Trophoblast cell (in vitro differentiated cells and primary cell): ENCODE data around the gene COL16A1.

ENCODE experiments used
- DNase-seq, 2 donors: peaks; one replicate each; pipeline ENCODE4 v3.0.0-alpha.2; 2016
- H2AFZ ChIP-seq: 2 replicates; pipeline ENCODE4 v1.6.1; 2013; ENCODE audit warnings: low read length, moderate library complexity, mild to moderate bottlenecking; ENCODE audit not compliant: insufficient read depth, poor library complexity
- H2AK5ac ChIP-seq: 2 replicates; pipeline ENCODE4 v1.6.1; 2013; ENCODE audit warnings: mild to moderate bottlenecking, low read length
- H2BK120ac ChIP-seq: 2 replicates; pipeline ENCODE4 v1.6.1; 2013; ENCODE audit warnings: low read length, mild to moderate bottlenecking, moderate library complexity; ENCODE audit not compliant: insufficient read depth, poor library complexity
- H2BK12ac ChIP-seq: 2 replicates; pipeline ENCODE4 v1.6.1; 2013; ENCODE audit warnings: mild to moderate bottlenecking, low read length, moderate library complexity
- H2BK5ac ChIP-seq: 2 replicates; pipeline ENCODE4 v1.6.1; 2013; ENCODE audit warnings: low read length, low read depth, moderate library complexity, mild to moderate bottlenecking; ENCODE audit not compliant: poor library complexity
- H3K14ac ChIP-seq: 2 replicates; pipeline ENCODE4 v1.6.1; 2013; ENCODE audit warnings: mild to moderate bottlenecking, low read length
- H3K18ac ChIP-seq: 2 replicates; pipeline ENCODE4 v1.6.1; 2013; ENCODE audit warnings: mild to moderate bottlenecking, low read length
- H3K23ac ChIP-seq: 2 replicates; pipeline ENCODE4 v1.6.1; 2013; ENCODE audit warnings: low read length
- H3K27ac ChIP-seq: 2 replicates; pipeline ENCODE4 v1.5.1; 2013; ENCODE audit warnings: low read depth, mild to moderate bottlenecking, inconsistent platforms, low read length, moderate library complexity
- H3K27me3 ChIP-seq: 2 replicates; pipeline ENCODE4 v1.6.1; 2013; ENCODE audit warnings: inconsistent platforms, mild to moderate bottlenecking, low read length, moderate library complexity; ENCODE audit not compliant: insufficient read depth
- H3K36me3 ChIP-seq, 2 experiments: 1 replicate in 1 of 2; 2 replicates in 1 of 2; pipeline ENCODE4 v1.6.1; 2013; ENCODE audit warnings: low read length in 2 of 2, mild to moderate bottlenecking in 2 of 2, moderate library complexity in 1 of 2; ENCODE audit not compliant: insufficient read depth in 2 of 2, control insufficient read depth in 1 of 2
- H3K4ac ChIP-seq: 2 replicates; pipeline ENCODE4 v1.6.1; 2013; ENCODE audit warnings: low read depth, mild to moderate bottlenecking, low read length, moderate library complexity
- H3K4me1 ChIP-seq, 2 experiments: 1 replicate in 1 of 2; 2 replicates in 1 of 2; pipeline ENCODE4 v1.6.1; 2013; ENCODE audit warnings: low read length in 2 of 2, mild to moderate bottlenecking in 2 of 2, moderate library complexity in 1 of 2; ENCODE audit not compliant: insufficient read depth in 2 of 2, control insufficient read depth in 1 of 2
- H3K4me2 ChIP-seq: 2 replicates; pipeline ENCODE4 v1.6.1; 2013; ENCODE audit warnings: inconsistent platforms, mild to moderate bottlenecking, low read length, moderate library complexity
- H3K4me3 ChIP-seq: 2 replicates; pipeline ENCODE4 v1.5.1; 2013; ENCODE audit warnings: mild to moderate bottlenecking, low read depth, low read length, inconsistent platforms
- H3K79me1 ChIP-seq: one replicate; pipeline ENCODE4 v1.6.1; 2013; ENCODE audit warnings: low read length
- H3K79me2 ChIP-seq: 2 replicates; pipeline ENCODE4 v1.6.1; 2013; ENCODE audit warnings: low read length, mild to moderate bottlenecking; ENCODE audit not compliant: control insufficient read depth, insufficient read depth, poor library complexity
- H3K9ac ChIP-seq: 2 replicates; pipeline ENCODE4 v1.6.1; 2013; ENCODE audit warnings: mild to moderate bottlenecking, low read length
- H3K9me3 ChIP-seq: 2 replicates; pipeline ENCODE4 v1.6.1; 2013; ENCODE audit warnings: low read depth, mild to moderate bottlenecking, control low read depth, inconsistent platforms, low read length; ENCODE audit not compliant: insufficient read depth
- H4K12ac ChIP-seq: 2 replicates; pipeline ENCODE4 v1.6.1; 2013; ENCODE audit warnings: low read depth, mild to moderate bottlenecking, low read length, moderate library complexity
- H4K8ac ChIP-seq: 2 replicates; pipeline ENCODE4 v1.6.1; 2013; ENCODE audit warnings: low read depth, mild to moderate bottlenecking, low read length, moderate library complexity
- H4K91ac ChIP-seq: one replicate; pipeline ENCODE4 v1.6.1; 2013; ENCODE audit warnings: low read depth, mild to moderate bottlenecking, low read length, moderate library complexity
- WGBS: extraction: QIAGEN DNeasy Blood & Tissue Kit; methylation state at CpG from one replicate; pipeline ENCODE4 v1.1.7; 2013; ENCODE audit warnings: missing lambda C conversion rate; ENCODE audit not compliant: insufficient read length, insufficient coverage; ENCODE audit errors: extremely low coverage; 5-methylcytosine and 5-hydroxymethylcytosine counted together

COL16A1 gene

GRCh38 chr1:31623365-31623764 is 80.5 kb downstream of the COL16A1 start:
- Histone ChIP-seq H4K91ac (no peak overlapping the region), H4K8ac (no peak overlapping the region), H3K27me3 (no peaks in the 10 kb centered on the region), H3K36me3 (peaks cover 5 to 11% of the 10 kb centered on the region in 2 experiments), H2BK12ac (no peak overlapping the region), H2BK120ac (no peak overlapping the region), H3K4me3 (no peak overlapping the region), H2AFZ (no peak overlapping the region), H3K14ac (no peak overlapping the region), H3K79me2 (peaks cover 17% of the 10 kb centered on the region), H3K9ac (no peak overlapping the region), H3K27ac (no peak overlapping the region), H3K9me3 (peaks cover 5% of the 10 kb centered on the region), H3K79me1 (peaks cover 42% of the 10 kb centered on the region), H4K12ac (no peak overlapping the region), H2BK5ac (no peak overlapping the region), H3K4me1 (peaks cover 33 to 35% of the 10 kb centered on the region in 2 experiments), H3K4ac (no peak overlapping the region), H3K4me2 (no peak overlapping the region), H3K23ac (no peak overlapping the region), H3K18ac (no peak overlapping the region), H2AK5ac (no peak overlapping the region)
- no peak for DNase-seq
- no CpG with 5 or more reads among the region's 12 CpGs for WGBS

DNA sequence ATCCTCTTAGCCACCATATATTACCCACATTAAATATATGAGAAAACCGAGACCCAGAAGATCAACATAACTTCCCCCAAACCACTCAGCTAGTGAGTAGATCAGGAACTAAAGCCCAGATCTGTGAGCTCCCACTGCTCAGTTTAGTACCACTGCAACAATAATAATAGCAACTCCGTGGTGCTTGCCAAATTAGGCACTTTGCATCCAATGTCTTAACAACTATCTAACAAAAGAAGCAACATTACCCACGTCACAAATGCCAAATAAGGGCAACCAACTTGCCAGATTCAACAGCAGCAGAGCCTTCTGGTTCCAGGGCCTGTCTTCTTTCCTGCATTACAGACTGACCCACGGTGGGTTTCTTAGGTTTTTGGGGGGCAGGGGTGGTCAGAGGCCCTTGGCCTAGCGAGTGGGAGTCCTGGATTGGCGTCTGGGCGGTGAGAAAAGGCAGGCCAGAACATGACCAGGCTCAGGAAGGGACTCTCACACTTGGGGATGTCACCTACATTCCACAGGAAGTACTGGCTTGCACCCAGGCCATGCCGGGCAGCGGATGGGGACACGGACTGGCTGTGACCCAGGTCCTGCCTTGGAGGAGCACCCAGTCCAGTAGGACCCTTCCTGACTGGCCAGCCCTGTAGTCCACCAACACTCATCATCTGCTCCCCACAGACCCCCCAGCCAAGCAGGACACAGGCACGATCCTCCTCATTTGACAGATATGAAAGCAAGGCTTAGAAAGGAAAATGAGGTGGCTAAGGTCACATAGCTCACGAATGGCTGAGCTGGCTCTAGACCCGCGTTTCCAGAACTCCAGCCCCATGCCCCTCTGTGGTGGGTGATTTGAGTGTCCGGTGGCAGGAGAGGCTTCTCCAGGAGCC is 81.7 kb downstream of the COL16A1 start:
- Histone ChIP-seq H4K91ac (peak overlapping the region; percentile 12), H2BK12ac (peak overlapping the region; percentile 37), H3K9ac (no peak overlapping the region), H3K18ac (no peak overlapping the region), H3K23ac (no peak overlapping the region), H4K8ac (no peak overlapping the region), H3K27ac (no peak overlapping the region), H2BK120ac (peak overlapping the region; percentile 18), H3K4ac (no peak overlapping the region), H4K12ac (no peak overlapping the region), H3K14ac (no peak overlapping the region), H3K36me3 (peaks cover 0 to 1% of the 10 kb centered on the region in 2 experiments), H3K4me3 (no peak overlapping the region), H3K27me3 (no peaks in the 10 kb centered on the region), H3K79me2 (peaks cover 11% of the 10 kb centered on the region), H3K4me1 (peaks cover 23 to 25% of the 10 kb centered on the region in 2 experiments), H3K9me3 (peaks cover 5% of the 10 kb centered on the region), H2AFZ (no peak overlapping the region), H3K4me2 (no peak overlapping the region), H3K79me1 (peaks cover 34% of the 10 kb centered on the region), H2AK5ac (peak overlapping the region; percentile 55), H2BK5ac (no peak overlapping the region)
- DNase-seq, result no peak
- WGBS, result no CpG with 5 or more reads among the region's 15 CpGs

- Histone ChIP-seq H2BK12ac (no peak overlapping the region), H4K12ac (no peak overlapping the region), H4K91ac (no peak overlapping the region), H3K9ac (no peak overlapping the region), H3K79me2 (peaks cover 8% of the 10 kb centered on the region), H3K18ac (no peak overlapping the region), H3K9me3 (peaks cover 5% of the 10 kb centered on the region), H3K27me3 (no peaks in the 10 kb centered on the region), H3K23ac (no peak overlapping the region), H2BK5ac (no peak overlapping the region), H3K27ac (no peak overlapping the region), H2BK120ac (no peak overlapping the region), H3K4me2 (no peak overlapping the region), H2AK5ac (no peak overlapping the region), H3K36me3 (peaks cover 0 to 1% of the 10 kb centered on the region in 2 experiments), H2AFZ (no peak overlapping the region), H3K4me1 (peaks cover 17 to 20% of the 10 kb centered on the region in 2 experiments), H3K14ac (no peak overlapping the region), H3K4me3 (no peak overlapping the region), H4K8ac (no peak overlapping the region), H3K4ac (no peak overlapping the region), H3K79me1 (peaks cover 28% of the 10 kb centered on the region)
- no peak for DNase-seq
- no CpG with 5 or more reads among the region's 5 CpGs for WGBS
These were observed 82.4 kb downstream of the COL16A1 start for GRCh38 chr1:31621498-31621820.

DNA sequence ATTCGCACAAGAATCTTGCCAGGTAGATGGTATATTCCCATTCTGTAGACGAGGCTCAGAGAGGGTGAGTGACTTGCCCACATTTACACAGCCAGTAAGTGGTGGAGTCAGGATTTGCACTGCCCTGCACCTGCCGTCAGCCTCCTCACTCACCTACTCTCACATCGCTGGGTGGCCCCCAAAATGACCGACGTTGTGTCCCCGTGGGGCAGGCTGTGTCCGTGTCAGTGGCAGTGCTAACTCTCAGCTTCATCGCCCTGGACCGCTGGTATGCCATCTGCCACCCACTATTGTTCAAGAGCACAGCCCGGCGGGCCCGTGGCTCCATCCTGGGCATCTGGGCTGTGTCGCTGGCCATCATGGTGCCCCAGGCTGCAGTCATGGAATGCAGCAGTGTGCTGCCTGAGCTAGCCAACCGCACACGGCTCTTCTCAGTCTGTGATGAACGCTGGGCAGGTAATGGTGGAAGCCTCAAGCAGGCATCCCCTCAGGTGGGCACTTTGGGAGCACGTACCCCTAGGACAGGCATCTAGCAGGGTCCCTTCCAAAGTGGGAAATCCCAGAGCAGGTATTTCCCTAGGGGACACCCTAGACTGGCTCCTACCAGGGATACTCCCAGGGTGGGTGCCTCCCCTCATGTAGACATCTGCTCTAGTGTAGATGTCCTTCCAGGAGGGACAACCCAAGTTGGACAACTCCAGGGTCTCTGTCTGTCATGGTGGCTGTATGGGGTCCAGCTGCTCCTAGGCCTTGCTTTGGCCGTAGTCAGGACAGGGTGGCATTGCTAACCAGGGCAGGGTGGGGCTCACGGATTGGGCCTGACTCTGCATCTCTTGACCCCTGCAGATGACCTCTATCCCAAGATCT is 83.0 kb downstream of the COL16A1 start:
- DNase-seq, result no peak
- Histone ChIP-seq H3K36me3 (peaks cover 0 to 1% of the 10 kb centered on the region in 2 experiments), H3K27me3 (no peaks in the 10 kb centered on the region), H2BK12ac (peak overlapping the region; percentile 25), H3K79me1 (peaks cover 22% of the 10 kb centered on the region), H4K91ac (no peak overlapping the region), H3K23ac (no peak overlapping the region), H3K9ac (no peak overlapping the region), H2BK120ac (no peak overlapping the region), H3K4me1 (peaks cover 12 to 15% of the 10 kb centered on the region in 2 experiments), H3K79me2 (peaks cover 4% of the 10 kb centered on the region), H3K4me2 (no peak overlapping the region), H3K18ac (no peak overlapping the region), H4K8ac (no peak overlapping the region), H2AK5ac (peak overlapping the region; percentile 25), H3K27ac (no peak overlapping the region), H3K9me3 (peaks cover 5% of the 10 kb centered on the region), H3K4me3 (no peak overlapping the region), H3K14ac (no peak overlapping the region), H4K12ac (no peak overlapping the region), H2AFZ (no peak overlapping the region), H2BK5ac (no peak overlapping the region), H3K4ac (no peak overlapping the region)
- WGBS, result no CpG with 5 or more reads among the region's 20 CpGs
